HCT116 (cell line): ENCODE data around the gene NFATC1. TPM values are rescaled to one million over a fixed set of nuclear protein-coding genes. Genes with fewer than 3 reads are reported as not detected.

Experiments used
- ATAC-seq: fragments of 200-7000 bp; cut with Tn5 transposase; 2 replicates; pipeline ENCODE4 v1.9.1; 2020; ENCODE audit warnings: mild to moderate bottlenecking, moderate library complexity
- BruUV-seq: library from RNA; stranded (reverse); fragments of 400-500 nt; replicated peaks from 2 replicates; lab custom pipeline; 2021; lab: Mats Ljungman, UMichigan
- CTCF ChIA-PET: fragments of 300-600 bp; sonication (Branson Sonifier 250); formaldehyde crosslinking; loops from one replicate; lab custom pipeline; 2021; ENCODE audit warnings: antibody characterized with exemption; lab: Charles Lee
- POLR2A ChIA-PET: fragments of 300-600, 350-600 bp; sonication (Branson Sonifier 250); formaldehyde crosslinking; loops from one replicate; lab custom pipeline; 2021; ENCODE audit warnings: antibody characterized with exemption; lab: Charles Lee
- RAD21 ChIA-PET, 2 experiments: fragments of 300-600 bp; sonication (Branson Sonifier 250); formaldehyde crosslinking; loops; one replicate each; lab custom pipeline; 2023; ENCODE audit warnings: low total read pairs in 2 of 2; ENCODE audit not compliant: uncharacterized antibody in 2 of 2, unreplicated experiment in 2 of 2, low non-redundant PET in 1 of 2; lab: Charles Lee
- DNase-seq: peaks from one replicate; pipeline ENCODE4 v3.0.0-alpha.2; 2010; ENCODE audit warnings: low read depth, low spot score
- H2AFZ ChIP-seq: fragments of 200-600 bp; shearing (Covaris generic), sonication (generic); 2 replicates; pipeline ENCODE4 v1.6.1; 2017; ENCODE audit warnings: low read depth, mixed run types, mixed read lengths, antibody characterized with exemption, low read length; ENCODE audit not compliant: poor library complexity, severe bottlenecking
- H3K27ac ChIP-seq: 2 replicates; pipeline ENCODE4 v1.5.1; 2012; ENCODE audit warnings: low read depth, low read length
- H3K27me3 ChIP-seq: fragments of 200-600 bp; sonication (generic); 2 replicates; pipeline ENCODE4 v1.6.1; 2016; ENCODE audit warnings: mixed run types, low read length, mixed read lengths; ENCODE audit not compliant: insufficient read depth
- H3K36me3 ChIP-seq, 2 experiments: fragments of 200-500 bp in 1 of 2; fragments of 200-600 bp in 1 of 2; sonication (Bioruptor generic) in 1 of 2; sonication (generic) in 1 of 2; 2 replicates each; pipeline versions ENCODE4 v1.5.1 to v1.6.1; 2014 to 2016; ENCODE audit warnings: low read length in 2 of 2, inconsistent platforms in 1 of 2, mixed read lengths in 1 of 2, mixed run types in 1 of 2; ENCODE audit not compliant: insufficient read depth in 2 of 2, control insufficient read depth in 1 of 2
- H3K4me1 ChIP-seq, 2 experiments: fragments of 200-600 bp in 1 of 2; sonication (generic) in 1 of 2; 2 replicates each; pipeline versions ENCODE4 v1.5.1 to v1.6.1; 2012 to 2017; ENCODE audit warnings: low read length in 2 of 2, inconsistent platforms in 1 of 2, mild to moderate bottlenecking in 1 of 2, mixed read lengths in 1 of 2, mixed run types in 1 of 2, moderate library complexity in 1 of 2; ENCODE audit not compliant: insufficient read depth in 2 of 2, control insufficient read depth in 1 of 2
- H3K4me2 ChIP-seq: fragments of 200-600 bp; sonication (generic); 2 replicates; pipeline ENCODE4 v1.6.1; 2017; ENCODE audit warnings: mixed run types, low read length, mixed read lengths
- H3K4me3 ChIP-seq, 2 experiments: fragments of 200-600 bp in 1 of 2; sonication (generic) in 1 of 2; replicated peaks in 1 of 2; 2 replicates each; pipeline ENCODE4 v1.5.1; 2011 to 2016; ENCODE audit warnings: low read length in 2 of 2, control low read depth in 1 of 2, low read depth in 1 of 2, mild to moderate bottlenecking in 1 of 2, mixed read lengths in 1 of 2, mixed run types in 1 of 2
- H3K79me2 ChIP-seq: fragments of 200-600 bp; sonication (generic); 2 replicates; pipeline ENCODE4 v1.6.1; 2017; ENCODE audit warnings: mild to moderate bottlenecking, mixed run types, low read length, moderate library complexity, mixed read lengths; ENCODE audit not compliant: insufficient read depth
- H3K9ac ChIP-seq: fragments of 200-600 bp; sonication (generic); 2 replicates; pipeline ENCODE4 v1.6.1; 2016; ENCODE audit warnings: low read length, mixed read lengths
- H3K9me2 ChIP-seq: fragments of 200-600 bp; sonication (generic), shearing (Covaris generic); 2 replicates; pipeline ENCODE4 v1.6.1; 2017; ENCODE audit warnings: mixed run types, mild to moderate bottlenecking, moderate library complexity; ENCODE audit not compliant: insufficient read depth
- H3K9me3 ChIP-seq, 2 experiments: fragments of 200-500 bp in 1 of 2; fragments of 200-600 bp in 1 of 2; sonication (Bioruptor generic) in 1 of 2; sonication (generic) in 1 of 2; 2 replicates each; pipeline ENCODE4 v1.6.1; 2014 to 2017; ENCODE audit warnings: low read length in 2 of 2, mixed read lengths in 2 of 2, inconsistent platforms in 1 of 2, low read depth in 1 of 2, mild to moderate bottlenecking in 1 of 2, mixed run types in 1 of 2, moderate library complexity in 1 of 2; ENCODE audit not compliant: control insufficient read depth in 1 of 2, insufficient read depth in 1 of 2
- H4K20me1 ChIP-seq: fragments of 200-600 bp; sonication (generic), shearing (Covaris generic); 2 replicates; pipeline ENCODE4 v1.6.1; 2017; ENCODE audit warnings: mixed run types, mild to moderate bottlenecking, moderate library complexity; ENCODE audit not compliant: insufficient read depth
- CBX3 ChIP-seq: IDR thresholded peaks from 2 replicates; pipeline ENCODE4 v1.6.1; 2012; ENCODE audit warnings: low read depth
- ELF1 ChIP-seq: IDR thresholded peaks from 2 replicates; pipeline ENCODE4 v1.6.1; 2012; ENCODE audit warnings: low read depth, borderline replicate concordance
- FOSL1 ChIP-seq: IDR thresholded peaks from 2 replicates; pipeline ENCODE4 v1.6.1; 2012; ENCODE audit warnings: low read depth
- JUND ChIP-seq: IDR thresholded peaks from 2 replicates; pipeline ENCODE4 v1.6.1; 2012
- RAD21 ChIP-seq: IDR thresholded peaks from 2 replicates; pipeline ENCODE4 v1.6.1; 2012; ENCODE audit warnings: low read depth, mild to moderate bottlenecking
- SRF ChIP-seq: IDR thresholded peaks from 2 replicates; pipeline ENCODE4 v1.6.1; 2012; ENCODE audit warnings: low read depth
- TCF7L2 ChIP-seq: IDR thresholded peaks from 2 replicates; pipeline ENCODE4 v1.7.0; 2011; ENCODE audit warnings: borderline replicate concordance, inconsistent platforms; ENCODE audit not compliant: insufficient read depth, insufficient read length; ENCODE audit errors: extremely low read depth
- YY1 ChIP-seq: IDR thresholded peaks from 2 replicates; pipeline ENCODE4 v1.6.1; 2011; ENCODE audit warnings: low read length, low read depth, moderate library complexity, mild to moderate bottlenecking; ENCODE audit not compliant: insufficient replicate concordance; ENCODE audit errors: extremely low read depth
- intact Hi-C: fragments of 100-400 bp; cut with micrococcal nuclease; formaldehyde crosslinking; loops from 2 replicates; pipeline ENCODE4 v1.10.0; 2022
- total RNA-seq: library from RNA; stranded (reverse); gene quantifications from one replicate; pipeline ENCODE4 v1.2.1, GENCODE V29; 2021; ENCODE audit not compliant: unreplicated experiment

NFATC1 gene
- total RNA-seq, 1 experiment from 2014 or later = 20.8 TPM

- TF ChIP-seq YY1 = no peak
- no peak for TF ChIP-seq ELF1
- TF ChIP-seq RAD21 = no peak
- no peak for TF ChIP-seq FOSL1
- no peak for TF ChIP-seq TCF7L2
- TF ChIP-seq SRF = no peak
Measured at GRCh38 chr18:79434607-79435401, 39.1 kb downstream of the NFATC1 start (continued).

GRCh38 chr18:79436556-79437275, 41.0 kb downstream of the NFATC1 start:
- no peak overlapping the region for H3K9ac ChIP-seq
- no peaks in the 10 kb centered on the region for H3K27me3 ChIP-seq
- DNase-seq (no peak), ATAC-seq (no peak)
- no peaks in the 10 kb centered on the region for H4K20me1 ChIP-seq
- H3K36me3 ChIP-seq = no peaks in the 10 kb centered on the region
- H3K4me1 ChIP-seq = no peaks in the 10 kb centered on the region
- no peak for TF ChIP-seq JUND
- no peak for TF ChIP-seq SRF
- TF ChIP-seq CBX3 = no peak
- POLR2A ChIA-PET = no interaction called here
- H2AFZ ChIP-seq = no peak overlapping the region
- H3K4me3 ChIP-seq = no peak overlapping the region
- no peak overlapping the region for H3K27ac ChIP-seq
- no peaks in the 10 kb centered on the region for H3K9me2 ChIP-seq
- BruUV-seq = no TSS peak
- H3K79me2 ChIP-seq = 0 out of 2 replicates have a peak, but pooled peaks cover 5% of the 10 kb centered on the region
- CTCF ChIA-PET = no interaction called here
- RAD21 ChIA-PET = no interaction called here
- H3K9me3 ChIP-seq = no peaks in the 10 kb centered on the region
- no peak overlapping the region for H3K4me2 ChIP-seq
- intact Hi-C loops = no loop called here
